ENCODE results near the gene MEI4.
"Not testable (repeated sequence)": the region's sequence is repeated elsewhere in the genome, so short reads cannot be mapped to it uniquely, and the experiment has no call there.

MEI4 gene

GRCh38 chr6:77652739-77653138 lies at the start of gene MEI4:
Gene MEI4 (plus strand): TSS chr6:77653039. CDS start chr6:77690672, 37,633 bp downstream.
- DNase-seq (ENCODE audit: low read depth), result no peak

- DNase-seq (ENCODE audit: low read depth), result no peak
These were observed 48.4 kb upstream of the MEI4 start for GRCh38 chr6:77604476-77604875.

- no peak for DNase-seq (ENCODE audit: low read depth)
These were observed 45.8 kb upstream of the MEI4 start for GRCh38 chr6:77607004-77607403.

- no peak for DNase-seq (ENCODE audit: low read depth)
These were observed 43.7 kb upstream of the MEI4 start for GRCh38 chr6:77609106-77609505.

- no peak for DNase-seq (ENCODE audit: low read depth)
These were observed 33.7 kb upstream of the MEI4 start for GRCh38 chr6:77619114-77619513.

GRCh38 chr6:77620278-77620882 lies 32.5 kb upstream of the MEI4 start:
- DNase-seq (ENCODE audit: low read depth), result peak; percentile 2

GRCh38 chr6:77624515-77624914 lies 28.3 kb upstream of the MEI4 start:
- DNase-seq (ENCODE audit: low read depth), result no peak

- no peak for DNase-seq (ENCODE audit: low read depth)
These were observed 26.4 kb upstream of the MEI4 start for GRCh38 chr6:77626426-77626825.

GRCh38 chr6:77630014-77630413 lies 22.8 kb upstream of the MEI4 start:
- DNase-seq (ENCODE audit: low read depth), result no peak

GRCh38 chr6:77633471-77633870 lies 19.4 kb upstream of the MEI4 start:
- no peak for DNase-seq (ENCODE audit: low read depth)

GRCh38 chr6:77633993-77634715 lies 18.7 kb upstream of the MEI4 start:
- no peak for DNase-seq (ENCODE audit: low read depth)

- DNase-seq (ENCODE audit: low read depth), result peak; percentile 1
These were observed 14.6 kb upstream of the MEI4 start for GRCh38 chr6:77638129-77638830.

- DNase-seq (ENCODE audit: low read depth), result no peak
These were observed 8.6 kb upstream of the MEI4 start for GRCh38 chr6:77644102-77644705.

GRCh38 chr6:77650098-77650663 lies 2.7 kb upstream of the MEI4 start:
- DNase-seq (ENCODE audit: low read depth), result no peak

- no peak for DNase-seq (ENCODE audit: low read depth)
These were observed 977 bp downstream of the MEI4 start for GRCh38 chr6:77653816-77654215.

- DNase-seq (ENCODE audit: low read depth), result not testable (repeated sequence)
These were observed 2.2 kb downstream of the MEI4 start for GRCh38 chr6:77655035-77655434.

- no peak for DNase-seq (ENCODE audit: low read depth)
These were observed 4.3 kb downstream of the MEI4 start for GRCh38 chr6:77656999-77657764.

- DNase-seq (ENCODE audit: low read depth), result no peak
These were observed 13.5 kb downstream of the MEI4 start for GRCh38 chr6:77666340-77666739.

GRCh38 chr6:77666846-77667245 lies 14.0 kb downstream of the MEI4 start:
- DNase-seq (ENCODE audit: low read depth), result no peak

GRCh38 chr6:77669913-77670312 lies 17.1 kb downstream of the MEI4 start:
- DNase-seq (ENCODE audit: low read depth), result no peak

- no peak for DNase-seq (ENCODE audit: low read depth)
These were observed 21.4 kb downstream of the MEI4 start for GRCh38 chr6:77674211-77674610.

- DNase-seq (ENCODE audit: low read depth), result no peak
These were observed 25.2 kb downstream of the MEI4 start for GRCh38 chr6:77678048-77678447.

All from ELR (cell line).